Stimulated activated CD8-positive, alpha-beta memory T cell treated with anti-CD3 and anti-CD28 coated beads, Interleukin-4, amount 100 ng/mL, for 4 hours (primary cell): ENCODE measurements around the gene TDRD12.

Experiments
- DNase-seq, 2 donors: peaks; one replicate each; pipeline ENCODE4 v3.0.0-alpha.2; 2020; ENCODE audit warnings: low read depth in 2 of 2, low spot score in 1 of 2

Gene TDRD12

GRCh38 chr19:32719611-32720059 lies at the start of gene TDRD12:
TDRD12 (plus strand) TSS chr19:32719767; CDS start chr19:32720073, 306 bp downstream.
- DNase-seq, result no peak

- DNase-seq, result no peak
Observed at GRCh38 chr19:32671883-32672593, 47.5 kb upstream of the TDRD12 start.

GRCh38 chr19:32672841-32673240 lies 46.7 kb upstream of the TDRD12 start:
- DNase-seq, result no peak

GRCh38 chr19:32673573-32673972 lies 46.0 kb upstream of the TDRD12 start:
- DNase-seq, result no peak

GRCh38 chr19:32674153-32674930 lies 45.2 kb upstream of the TDRD12 start:
- DNase-seq, result no peak

- peak; percentile 93 to 96 for DNase-seq
Observed at GRCh38 chr19:32674931-32675719, 44.4 kb upstream of the TDRD12 start, which contains the start of gene ANKRD27. ANKRD27 (minus strand) TSS chr19:32675180; CDS start chr19:32659015, 16,165 bp downstream.

GRCh38 chr19:32675720-32676185 lies 43.8 kb upstream of the TDRD12 start, which contains the start of gene RGS9BP:
RGS9BP (plus strand) TSS chr19:32675848; CDS start chr19:32676264, 416 bp downstream.
- peak in 1 of 2 donors; percentile 37 for DNase-seq

GRCh38 chr19:32676186-32676894 lies 43.2 kb upstream of the TDRD12 start:
- DNase-seq, result no peak

GRCh38 chr19:32676895-32677359 lies 42.6 kb upstream of the TDRD12 start:
- DNase-seq, result no peak

GRCh38 chr19:32677657-32678056 lies 41.9 kb upstream of the TDRD12 start:
- no peak for DNase-seq

- no peak for DNase-seq
Observed at GRCh38 chr19:32680986-32681385, 38.6 kb upstream of the TDRD12 start.

GRCh38 chr19:32682317-32682716 lies 37.2 kb upstream of the TDRD12 start:
- DNase-seq, result no peak

GRCh38 chr19:32686847-32687475 lies 32.6 kb upstream of the TDRD12 start:
- DNase-seq, result no peak

GRCh38 chr19:32687681-32688080 lies 31.9 kb upstream of the TDRD12 start:
- no peak for DNase-seq

GRCh38 chr19:32688311-32688710 lies 31.3 kb upstream of the TDRD12 start:
- DNase-seq, result no peak

GRCh38 chr19:32691291-32691951 lies 28.1 kb upstream of the TDRD12 start, which contains the start of gene NUDT19:
NUDT19 (plus strand) TSS chr19:32691821; CDS start chr19:32691961, 140 bp downstream.
- DNase-seq, result peak in 1 of 2 donors; percentile 59

- no peak for DNase-seq
Observed at GRCh38 chr19:32691952-32692726, 27.4 kb upstream of the TDRD12 start.

GRCh38 chr19:32692727-32693061 lies 26.9 kb upstream of the TDRD12 start:
- no peak for DNase-seq
